Stimulated activated CD8-positive, alpha-beta memory T cell treated with anti-CD3 and anti-CD28 coated beads, Interleukin-15, amount 100 ng/mL, for 4 hours (primary cell): ENCODE results near the gene SLC44A5.
"Not testable (repeated sequence)": the region's sequence is repeated elsewhere in the genome, so short reads cannot be mapped to it uniquely, and the experiment has no call there.

Source experiments
- DNase-seq, 2 donors: peaks; one replicate each; pipeline ENCODE4 v3.0.0-alpha.2; 2020; ENCODE audit warnings: low read depth in 2 of 2

SLC44A5 gene

DNA sequence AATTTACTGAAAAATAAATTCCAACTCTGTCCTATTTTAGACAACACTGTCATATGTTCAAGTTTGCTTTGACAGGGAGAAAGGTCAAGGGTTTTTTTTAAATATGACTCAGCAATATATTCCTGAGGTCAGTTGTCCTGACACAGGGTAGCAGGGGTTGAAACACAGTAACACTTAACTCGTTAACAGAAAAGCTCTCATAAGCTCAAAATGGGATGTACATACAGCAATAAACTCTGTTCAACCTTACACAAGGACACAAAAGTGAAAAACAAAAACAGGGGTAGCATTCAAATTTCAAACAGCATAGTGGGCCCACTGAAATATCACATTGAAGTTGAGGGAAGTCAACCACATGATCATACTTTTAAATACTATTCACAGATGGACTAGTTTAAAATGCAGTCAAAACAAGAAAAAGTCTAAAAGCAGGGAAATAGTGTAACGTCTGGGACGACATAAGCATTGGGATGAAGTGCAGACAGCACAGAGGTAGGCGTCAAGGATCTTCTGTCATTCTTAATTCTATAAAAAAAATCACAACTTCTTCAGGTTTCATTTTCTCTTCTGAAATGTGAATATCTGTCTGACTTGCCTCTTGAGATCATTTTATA is 89.9 kb downstream of the SLC44A5 start:
- no peak for DNase-seq

DNA sequence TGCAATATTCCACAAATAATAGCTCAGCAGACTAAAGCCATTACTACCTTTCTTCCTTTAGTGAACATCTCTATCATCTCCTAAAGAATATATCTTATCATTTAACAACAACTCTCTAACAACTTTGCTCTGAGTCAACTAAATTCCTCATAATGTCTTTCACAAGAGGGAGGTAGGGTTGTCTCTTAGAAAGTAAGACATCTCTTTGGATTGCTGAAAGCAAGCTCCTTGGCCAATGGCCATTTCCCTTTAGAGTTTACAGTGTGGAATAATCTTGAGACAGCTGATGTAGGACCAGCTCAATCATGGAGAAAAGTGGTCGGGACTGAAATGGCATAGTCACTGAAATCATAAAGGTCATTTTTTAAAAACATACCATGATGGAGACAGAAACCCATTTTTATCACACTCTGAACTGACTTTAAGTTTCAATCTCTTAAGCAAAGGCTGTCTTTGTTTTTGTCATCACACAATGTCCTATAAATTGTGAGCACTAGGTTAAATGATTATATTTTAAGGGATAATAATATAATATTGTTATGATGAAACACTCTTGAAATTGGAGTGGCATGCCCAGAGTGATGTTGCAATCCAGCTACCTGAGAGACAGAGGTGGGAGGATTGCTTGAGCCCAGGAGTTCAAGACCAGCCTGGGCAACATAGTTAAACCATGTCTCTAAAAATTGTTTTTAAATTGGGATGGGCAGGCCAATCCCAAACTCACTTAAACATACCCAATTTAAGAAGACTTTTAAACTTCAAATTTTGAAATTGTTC is 91.1 kb downstream of the SLC44A5 start:
- no peak for DNase-seq

DNA sequence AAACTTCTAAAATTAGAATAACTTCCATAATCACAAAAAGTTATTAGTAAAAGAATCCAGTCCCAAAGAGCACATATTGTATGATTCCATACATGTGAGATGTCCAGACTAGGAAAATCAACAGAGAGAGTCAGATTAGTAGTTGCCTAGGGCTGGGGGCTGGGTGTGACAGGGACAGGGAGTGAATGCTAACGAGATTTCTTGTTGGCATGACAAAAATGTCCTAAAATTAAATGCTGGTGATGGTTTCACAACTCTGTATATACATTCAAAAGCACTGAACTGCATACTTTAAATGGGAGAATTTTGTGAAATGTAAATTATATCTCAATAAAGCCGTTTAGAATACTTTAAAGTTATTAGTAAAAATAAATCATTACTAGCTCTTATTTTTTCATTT is 92.2 kb downstream of the SLC44A5 start:
- DNase-seq, result no peak

DNA sequence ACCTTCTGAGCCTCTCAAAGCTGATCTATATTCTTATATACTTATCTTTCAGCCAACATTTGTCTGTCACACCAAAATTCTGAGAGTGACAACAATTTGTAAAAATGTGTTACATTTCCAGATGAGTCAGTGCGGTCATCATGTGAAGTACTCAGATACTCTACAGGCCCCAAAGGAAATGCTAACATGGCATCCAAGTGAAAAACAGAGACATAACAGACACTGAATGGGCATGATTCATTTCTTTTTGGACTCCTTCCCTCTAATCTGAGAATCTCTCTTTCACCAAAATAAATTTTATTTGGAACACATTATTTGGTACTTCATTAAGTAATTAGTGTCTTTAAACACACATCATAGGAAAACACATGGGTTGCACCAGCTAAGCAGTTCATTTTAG is 96.6 kb downstream of the SLC44A5 start:
- DNase-seq, result no peak

DNA sequence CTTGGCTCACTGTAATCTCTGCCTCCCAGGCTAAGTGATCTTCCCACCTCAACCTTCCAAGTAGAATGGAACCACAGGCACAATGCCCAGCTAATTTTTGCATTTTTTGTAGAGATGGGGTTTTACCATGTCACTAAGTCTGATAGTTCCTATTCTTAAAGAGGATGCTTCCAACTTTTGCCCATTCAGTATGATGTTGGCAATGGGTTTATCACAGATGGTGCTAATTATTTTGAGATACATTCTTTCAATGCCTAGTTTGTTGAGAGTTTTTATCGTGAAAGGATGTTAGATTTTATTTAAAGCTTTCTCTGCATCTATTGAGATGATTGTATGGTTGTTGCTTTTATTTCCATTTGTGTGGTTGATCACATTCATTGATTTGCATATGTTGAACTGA is 103.9 kb downstream of the SLC44A5 start:
- no peak for DNase-seq

DNA sequence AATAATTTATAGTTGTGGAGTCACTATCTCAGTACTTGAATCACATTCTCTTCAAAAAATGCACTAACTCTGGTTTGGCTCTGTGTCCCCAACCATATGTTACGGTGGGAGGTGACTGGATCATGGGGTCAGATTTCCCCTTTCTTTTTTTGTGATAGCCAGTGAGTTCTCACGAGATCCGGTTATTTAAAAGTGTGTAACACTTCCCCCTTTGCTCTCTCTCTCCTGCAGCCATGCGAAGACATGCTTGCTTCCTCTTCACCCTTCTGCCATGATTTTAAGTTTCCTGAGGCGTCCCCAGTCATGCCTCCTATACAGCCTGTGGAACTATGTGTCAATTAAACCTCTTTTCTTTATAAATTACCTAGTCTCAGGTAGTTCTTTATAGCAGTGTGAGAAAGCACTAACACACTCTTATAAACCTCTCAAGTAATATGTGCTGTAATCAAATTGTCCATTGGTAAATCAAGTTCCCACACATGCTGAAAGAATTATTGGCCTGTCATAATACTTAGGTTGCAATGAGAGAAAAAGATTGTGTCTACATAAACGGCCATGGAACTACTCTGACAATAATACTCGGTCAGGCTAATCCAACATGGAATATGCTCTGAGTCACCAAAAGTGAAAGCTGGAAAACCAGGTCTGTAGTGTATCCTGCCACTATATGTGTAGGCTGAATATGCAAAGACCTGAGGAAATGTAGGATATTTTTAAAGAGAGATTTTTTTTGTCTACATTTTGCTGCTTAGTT is 107.5 kb downstream of the SLC44A5 start:
- DNase-seq, result no peak

DNA sequence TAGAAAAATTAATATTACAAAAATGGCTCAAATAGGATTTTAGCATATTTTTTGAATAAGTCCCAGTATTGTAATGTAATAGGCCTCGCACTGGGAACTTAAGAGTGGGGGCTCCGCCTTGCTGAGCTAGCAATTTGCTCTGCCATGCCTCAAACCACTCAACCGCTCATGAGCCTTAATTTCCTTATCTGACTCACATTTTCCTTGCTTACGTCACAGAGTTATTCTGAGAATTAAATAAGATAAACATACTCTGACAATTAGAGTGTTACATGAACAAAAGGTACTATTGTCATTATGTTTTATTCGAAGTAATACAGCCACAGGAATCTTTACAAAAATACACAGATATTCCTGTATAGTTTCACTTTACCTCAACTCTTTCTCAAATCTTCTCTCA is 108.1 kb downstream of the SLC44A5 start:
- no peak for DNase-seq

DNA sequence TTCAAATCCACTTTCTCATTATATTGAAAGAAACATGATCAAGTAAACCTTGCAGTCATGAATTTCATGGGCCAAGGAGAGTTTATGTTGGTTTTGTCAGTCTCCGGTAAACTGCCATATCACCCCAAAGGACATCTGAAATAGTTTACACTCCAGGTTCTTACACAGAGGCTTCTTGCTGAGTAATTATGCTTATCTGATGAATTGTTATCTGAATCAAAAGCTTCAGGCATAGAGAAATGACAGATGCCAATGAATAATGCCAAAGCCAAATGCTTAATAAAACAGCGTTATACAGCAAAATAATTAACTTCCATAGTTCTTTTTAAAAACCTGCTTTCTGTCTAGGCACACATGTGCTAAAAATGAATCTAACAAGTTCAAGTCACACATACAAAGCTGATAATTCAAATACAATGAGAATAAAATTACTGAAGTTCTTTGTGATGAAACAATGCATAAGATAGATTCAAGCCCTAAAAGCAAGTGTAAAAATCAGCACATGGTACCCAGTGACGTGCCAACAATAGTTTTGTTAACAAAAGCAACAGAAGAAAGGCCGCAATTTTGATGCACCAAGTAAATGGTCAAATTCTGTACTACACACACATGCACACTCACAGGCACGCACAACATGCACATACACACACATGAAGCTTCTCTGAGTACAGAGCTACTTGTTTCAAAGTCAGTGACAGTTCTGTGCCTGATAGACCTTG is 109.2 kb downstream of the SLC44A5 start:
- no peak for DNase-seq

DNA sequence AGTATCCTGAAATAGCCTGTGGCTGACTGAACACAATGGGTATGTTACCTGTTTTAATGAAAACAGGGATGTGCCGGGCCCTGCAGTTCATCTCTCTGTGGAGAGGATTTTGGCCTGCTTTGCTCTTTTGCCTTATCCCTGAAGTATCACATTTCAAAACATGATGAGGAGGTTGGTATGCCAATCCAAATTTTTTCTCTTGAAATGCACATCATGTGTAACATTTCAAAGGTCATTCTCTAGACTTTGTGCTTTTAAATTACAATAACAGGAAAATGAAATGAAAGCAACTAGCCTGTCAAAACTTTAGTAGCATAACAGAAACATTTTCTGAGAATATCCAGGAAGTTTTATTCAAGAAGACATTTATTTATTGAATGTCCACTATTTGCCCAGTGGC is 118.9 kb downstream of the SLC44A5 start:
- DNase-seq, result no peak

DNA sequence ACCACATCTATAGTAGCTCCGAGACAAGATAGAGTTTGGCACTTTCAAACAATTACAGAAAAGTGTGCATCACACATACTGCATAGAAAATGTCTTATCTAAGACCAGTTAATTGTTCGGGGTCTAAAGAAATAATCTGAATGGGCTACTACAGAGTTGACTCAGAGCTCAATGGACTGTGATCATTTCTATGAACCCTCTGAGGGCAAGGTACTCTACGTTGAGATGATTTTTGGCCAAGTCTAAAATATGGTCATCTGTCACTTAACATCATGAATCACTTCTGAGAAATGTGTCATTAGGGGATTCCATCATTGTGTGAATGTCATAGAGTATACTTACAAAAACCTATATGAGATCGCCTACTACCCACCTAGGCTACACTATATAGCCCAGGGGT is 123.5 kb downstream of the SLC44A5 start:
- no peak for DNase-seq

DNA sequence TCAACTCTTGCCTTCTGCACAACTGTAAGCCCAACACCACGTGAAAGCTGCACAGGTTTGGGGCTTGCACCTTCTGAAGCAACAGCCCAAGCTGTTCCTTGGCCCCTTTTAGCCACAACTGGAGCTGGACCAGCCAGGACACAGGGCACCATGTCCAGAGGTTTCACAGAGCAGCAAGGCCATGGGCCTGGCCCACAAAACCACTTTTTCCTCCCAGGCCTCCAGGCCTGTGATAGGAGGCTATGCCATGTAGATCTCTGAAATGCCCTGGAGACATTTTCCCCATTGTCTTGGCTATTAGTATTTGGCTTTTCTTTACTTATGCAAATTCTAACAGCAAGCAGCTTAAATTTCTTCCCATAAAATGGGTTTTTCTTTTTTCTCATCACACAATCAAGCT is 126.1 kb downstream of the SLC44A5 start:
- no peak for DNase-seq

DNA sequence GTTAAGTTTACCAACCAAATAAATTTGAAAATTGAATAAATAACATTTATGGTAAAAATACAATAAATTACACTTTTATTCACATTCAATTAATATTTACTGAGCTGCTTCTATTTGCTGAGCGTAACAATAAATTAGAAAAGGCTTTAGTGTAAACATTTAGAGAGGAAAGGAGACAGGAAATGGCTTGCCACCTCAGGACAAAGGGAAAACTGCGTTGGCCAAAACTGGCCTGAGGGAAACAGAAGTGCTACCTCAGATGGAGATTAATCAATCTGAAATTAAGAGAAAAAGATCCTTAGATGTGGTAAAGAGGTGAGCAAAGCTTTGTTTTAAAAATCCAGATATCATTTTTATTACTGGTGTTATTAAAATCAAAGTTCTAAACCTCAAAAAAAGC is 128.0 kb downstream of the SLC44A5 start:
- no peak for DNase-seq

DNA sequence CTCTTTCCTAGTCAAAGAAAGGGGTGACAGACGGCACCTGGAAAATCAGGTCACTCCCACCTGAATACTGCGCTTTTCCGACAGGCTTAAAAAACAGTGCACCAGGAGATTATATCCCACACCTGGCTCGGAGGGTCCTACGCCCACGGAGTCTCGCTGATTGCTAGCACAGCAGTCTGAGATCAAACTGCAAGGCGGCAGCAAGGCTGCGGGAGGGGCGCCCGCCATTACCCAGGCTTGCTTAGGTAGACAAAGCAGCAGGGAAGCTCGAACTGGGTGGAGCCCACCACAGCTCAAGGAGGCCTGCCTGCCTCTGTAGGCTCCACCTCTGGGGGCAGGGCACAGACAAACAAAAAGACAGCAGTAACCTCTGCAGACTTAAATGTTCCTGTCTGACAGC is 134.4 kb downstream of the SLC44A5 start:
- DNase-seq, result not testable (repeated sequence)

DNA sequence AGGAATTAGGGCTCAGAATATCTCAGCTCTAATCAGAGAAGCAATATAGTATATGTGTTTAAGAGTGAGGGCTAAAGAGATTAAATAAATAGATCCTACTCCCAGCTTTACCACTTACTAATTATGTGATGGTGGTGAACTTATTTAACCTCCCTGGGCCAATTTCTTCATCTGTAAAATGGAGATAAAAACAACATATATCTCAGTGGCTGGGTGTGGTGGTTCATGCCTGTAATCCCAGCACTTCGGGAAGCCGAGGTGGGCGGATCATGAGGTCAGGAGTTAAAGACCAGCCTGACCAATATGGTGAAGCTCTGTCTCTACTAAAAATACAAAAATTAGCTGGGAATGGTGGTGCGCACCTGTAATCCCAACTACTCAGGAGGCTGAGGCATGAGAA is 135.2 kb downstream of the SLC44A5 start:
- DNase-seq, result no peak

DNA sequence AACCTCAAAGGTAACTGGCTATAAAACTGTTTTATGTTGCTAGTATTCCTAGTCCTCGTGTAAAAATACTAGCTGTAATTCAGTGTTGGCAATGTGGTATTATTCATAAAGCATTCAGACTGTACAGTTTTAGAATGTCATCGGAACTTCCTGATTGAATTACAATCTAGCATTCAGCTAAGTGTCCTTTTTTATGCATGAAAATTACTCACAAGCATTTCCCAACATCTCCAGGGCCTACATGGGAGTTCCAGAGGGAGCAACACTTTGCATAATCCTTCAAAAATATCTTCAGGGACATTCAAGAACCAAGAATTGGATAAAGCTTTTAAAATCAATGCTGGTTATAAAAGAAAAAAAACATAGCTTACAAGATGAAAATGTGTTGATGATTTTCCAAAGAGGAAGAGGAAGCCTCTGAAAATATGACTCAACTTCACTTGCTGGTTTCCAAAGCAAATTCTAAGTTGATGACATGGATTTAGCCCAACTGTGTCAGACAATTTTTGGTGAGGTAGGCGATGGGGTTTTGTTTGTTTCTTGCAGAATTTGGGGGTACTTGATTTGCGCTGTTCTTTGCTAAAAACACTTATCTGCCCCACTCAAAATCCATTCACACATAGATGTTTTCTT is 137.8 kb downstream of the SLC44A5 start:
- no peak for DNase-seq

DNA sequence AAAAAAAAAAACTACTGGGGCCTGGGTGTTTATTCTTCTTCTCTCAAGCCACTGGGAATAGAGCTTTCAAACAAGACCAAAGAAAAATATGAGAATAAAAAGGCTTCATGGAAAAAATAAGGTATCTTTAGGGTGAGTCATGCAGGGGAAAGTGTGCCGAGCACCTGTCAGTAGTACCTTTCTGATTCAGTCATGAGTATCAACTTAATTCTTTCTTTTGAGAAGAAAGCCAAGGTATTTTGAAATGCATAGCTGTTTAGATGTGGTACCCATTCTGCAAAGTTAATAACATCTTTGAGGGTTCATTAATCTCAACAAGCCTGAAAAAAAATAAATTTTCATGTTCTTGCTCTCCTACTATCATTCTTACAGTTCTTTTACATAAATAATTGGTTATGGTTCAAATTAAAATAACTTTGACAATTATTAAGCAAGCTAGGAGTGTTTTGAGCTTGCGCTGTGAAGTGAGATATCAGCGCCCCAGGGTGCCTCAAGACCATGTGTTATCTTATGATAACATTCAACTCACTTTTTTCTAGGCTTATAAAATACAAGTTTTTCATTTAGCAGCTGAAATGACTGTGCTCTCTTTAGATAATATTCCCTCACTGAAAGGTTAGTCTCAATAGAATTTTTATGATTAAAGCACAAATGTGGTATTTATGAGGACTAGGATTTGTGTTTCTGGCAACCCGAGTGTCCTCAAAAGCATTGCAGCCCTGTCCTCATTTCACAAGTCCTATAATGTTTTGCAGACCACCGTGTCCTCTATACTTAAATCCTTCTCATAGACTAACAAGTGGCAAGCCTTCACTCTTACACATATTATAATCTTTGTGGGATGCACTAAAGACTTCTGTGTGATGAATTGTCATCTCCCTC is 138.6 kb downstream of the SLC44A5 start:
- DNase-seq, result no peak

DNA sequence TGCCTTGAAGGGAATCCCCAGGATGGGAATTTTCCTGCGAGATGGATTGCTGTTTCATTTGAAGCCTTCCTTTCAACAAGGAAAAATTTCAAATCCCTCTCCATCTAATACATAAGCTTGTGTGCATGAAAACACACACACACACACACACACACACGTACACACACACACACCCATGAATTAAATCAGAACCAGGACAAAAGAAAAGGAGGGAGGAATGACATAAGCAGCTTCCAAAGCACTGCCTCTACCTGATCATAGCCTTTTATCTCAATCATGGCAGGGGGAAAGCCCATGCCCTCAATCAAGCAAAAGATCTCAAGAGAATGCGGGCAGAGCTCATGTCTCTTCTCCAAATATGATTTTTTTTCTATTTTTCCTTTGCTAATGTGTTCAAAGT is 139.7 kb downstream of the SLC44A5 start:
- no peak for DNase-seq

DNA sequence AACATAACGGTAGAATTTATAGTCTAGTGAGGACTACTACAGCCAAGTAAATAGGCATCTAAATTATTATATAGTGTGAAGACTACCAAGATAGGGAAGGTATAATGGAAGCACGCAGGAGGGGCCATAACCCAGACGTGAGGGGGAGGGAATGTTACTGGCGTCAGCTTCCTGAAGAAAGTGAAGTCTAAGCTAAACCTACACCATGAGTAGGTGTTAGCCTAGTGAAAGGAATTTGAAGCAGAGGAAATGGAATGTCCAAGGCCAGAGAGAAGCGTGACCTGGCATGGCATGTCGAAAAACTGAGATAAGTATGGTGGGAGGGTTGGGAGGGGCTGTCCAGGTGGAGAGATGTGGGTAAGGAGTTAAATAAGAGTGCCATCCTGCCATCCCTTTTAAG is 140.5 kb downstream of the SLC44A5 start:
- no peak for DNase-seq

DNA sequence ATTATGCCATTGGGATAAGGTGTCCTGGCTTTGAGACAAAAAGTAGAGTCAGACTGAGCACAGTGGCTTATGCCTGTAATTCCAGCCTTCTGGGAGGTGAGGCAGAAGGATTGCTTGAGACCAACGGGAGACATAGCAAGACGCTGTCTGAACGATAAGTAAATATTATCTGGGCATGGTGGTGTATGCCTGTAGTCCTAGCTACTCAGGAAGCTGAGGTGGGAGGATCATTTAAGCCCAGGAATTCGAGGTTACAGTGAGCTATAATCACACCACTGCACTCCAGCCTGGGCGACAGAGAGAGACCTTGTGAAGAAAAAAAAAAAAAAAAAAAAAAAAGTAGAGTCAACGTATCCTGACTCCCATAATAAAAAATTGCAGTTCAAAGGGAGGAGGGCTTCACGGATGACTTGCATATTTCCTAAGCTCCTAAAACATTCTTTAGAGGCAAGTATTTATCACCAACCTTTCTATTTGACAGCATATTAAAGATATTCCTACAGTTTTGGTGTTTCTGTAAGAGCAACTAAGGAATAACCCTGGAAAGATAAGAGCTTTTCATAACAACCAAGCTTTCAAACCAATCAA is 141.2 kb downstream of the SLC44A5 start:
- DNase-seq, result no peak

DNA sequence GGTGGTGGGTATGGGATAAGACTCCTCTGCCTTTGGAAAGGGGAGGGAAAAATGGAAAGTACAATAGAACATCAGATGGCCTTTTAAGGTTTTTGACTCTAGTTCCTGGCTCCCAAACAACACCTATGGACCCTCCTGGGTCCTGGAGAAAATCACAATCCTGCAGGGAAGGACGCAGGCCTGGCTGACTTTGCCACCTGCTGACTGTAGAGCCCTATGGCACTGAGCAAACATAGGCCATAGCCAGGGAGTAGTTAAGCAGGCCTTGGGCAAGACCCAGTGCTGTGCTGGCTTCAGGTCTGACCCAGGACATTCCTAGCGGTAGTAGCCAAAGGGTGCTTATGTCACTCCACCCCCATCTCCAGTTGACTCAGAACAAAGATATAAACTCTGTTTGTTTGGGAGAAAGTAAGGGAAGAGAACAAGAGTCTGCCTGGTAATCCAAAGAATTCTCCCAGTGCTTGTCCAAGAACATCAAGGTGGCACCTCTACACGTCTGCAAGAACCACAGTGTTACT is 149.0 kb downstream of the SLC44A5 start:
- no peak for DNase-seq
